ENCODE data around the gene RAB20.
"Not testable (repeated sequence)": the region's sequence is repeated elsewhere in the genome, so short reads cannot be mapped to it uniquely, and the experiment has no call there.

DNA sequence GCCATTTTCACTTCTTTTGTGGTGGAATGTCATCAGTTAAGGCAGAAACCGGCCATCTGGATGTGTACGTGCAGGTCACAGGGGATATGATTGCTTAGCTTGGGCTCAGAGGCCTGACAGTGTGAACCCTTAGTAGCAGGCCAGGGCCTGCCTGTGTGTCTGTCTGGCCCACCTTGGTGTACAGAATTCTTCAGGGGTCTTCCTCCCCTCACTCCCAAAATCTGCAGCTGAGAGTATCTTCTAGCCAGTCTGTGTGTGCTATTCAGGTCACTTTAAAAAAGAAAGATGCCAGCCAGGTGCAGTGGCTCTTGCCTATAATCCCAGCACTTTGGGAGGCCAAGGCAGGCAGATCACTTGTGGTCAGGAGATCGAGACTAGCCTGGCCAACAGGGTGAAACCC, 74.6 kb downstream of the RAB20 start:
- TF ChIP-seq, protein P1, sequence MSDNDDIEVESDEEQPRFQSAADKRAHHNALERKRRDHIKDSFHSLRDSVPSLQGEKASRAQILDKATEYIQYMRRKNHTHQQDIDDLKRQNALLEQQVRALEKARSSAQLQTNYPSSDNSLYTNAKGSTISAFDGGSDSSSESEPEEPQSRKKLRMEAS (CRISPR knock-in tag; IDR thresholded peaks at IDR 0.05), result not testable (repeated sequence)
- not testable (repeated sequence) for TF ChIP-seq CREB1 (CRISPR knock-in tag; IDR thresholded peaks at IDR 0.05); ESRRA (CRISPR knock-in tag; IDR thresholded peaks at IDR 0.05; ENCODE audit: borderline replicate concordance); FOXP1 (CRISPR knock-in tag; IDR thresholded peaks at IDR 0.05; ENCODE audit: borderline replicate concordance); ZNF232 (CRISPR knock-in tag; IDR thresholded peaks at IDR 0.05)
- TF ChIP-seq, protein P2, sequence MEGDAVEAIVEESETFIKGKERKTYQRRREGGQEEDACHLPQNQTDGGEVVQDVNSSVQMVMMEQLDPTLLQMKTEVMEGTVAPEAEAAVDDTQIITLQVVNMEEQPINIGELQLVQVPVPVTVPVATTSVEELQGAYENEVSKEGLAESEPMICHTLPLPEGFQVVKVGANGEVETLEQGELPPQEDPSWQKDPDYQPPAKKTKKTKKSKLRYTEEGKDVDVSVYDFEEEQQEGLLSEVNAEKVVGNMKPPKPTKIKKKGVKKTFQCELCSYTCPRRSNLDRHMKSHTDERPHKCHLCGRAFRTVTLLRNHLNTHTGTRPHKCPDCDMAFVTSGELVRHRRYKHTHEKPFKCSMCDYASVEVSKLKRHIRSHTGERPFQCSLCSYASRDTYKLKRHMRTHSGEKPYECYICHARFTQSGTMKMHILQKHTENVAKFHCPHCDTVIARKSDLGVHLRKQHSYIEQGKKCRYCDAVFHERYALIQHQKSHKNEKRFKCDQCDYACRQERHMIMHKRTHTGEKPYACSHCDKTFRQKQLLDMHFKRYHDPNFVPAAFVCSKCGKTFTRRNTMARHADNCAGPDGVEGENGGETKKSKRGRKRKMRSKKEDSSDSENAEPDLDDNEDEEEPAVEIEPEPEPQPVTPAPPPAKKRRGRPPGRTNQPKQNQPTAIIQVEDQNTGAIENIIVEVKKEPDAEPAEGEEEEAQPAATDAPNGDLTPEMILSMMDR (IDR thresholded peaks at IDR 0.05), result not testable (repeated sequence)
